ENCODE results near the gene ABI3.

DNA sequence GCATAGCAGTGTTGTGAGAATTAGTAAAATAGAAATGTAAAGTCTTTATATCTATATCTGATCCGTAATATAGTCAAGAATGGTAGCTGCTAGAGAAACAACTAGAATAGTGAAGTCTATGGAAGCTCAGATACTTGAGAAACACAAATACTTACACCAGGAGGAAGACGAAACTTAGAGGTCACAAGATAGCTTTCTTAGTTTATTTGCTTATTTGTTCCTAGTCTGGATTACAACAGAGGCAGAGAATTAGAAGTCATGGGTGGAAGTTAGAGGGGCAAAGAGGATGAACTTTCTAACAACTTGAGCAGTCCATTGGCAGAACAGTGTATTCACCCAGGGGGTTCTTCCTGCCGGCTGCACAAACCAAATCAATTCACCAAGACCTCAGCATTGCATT lies 14.0 kb upstream of the ABI3 start:
- TF ChIP-seq, protein P1, sequence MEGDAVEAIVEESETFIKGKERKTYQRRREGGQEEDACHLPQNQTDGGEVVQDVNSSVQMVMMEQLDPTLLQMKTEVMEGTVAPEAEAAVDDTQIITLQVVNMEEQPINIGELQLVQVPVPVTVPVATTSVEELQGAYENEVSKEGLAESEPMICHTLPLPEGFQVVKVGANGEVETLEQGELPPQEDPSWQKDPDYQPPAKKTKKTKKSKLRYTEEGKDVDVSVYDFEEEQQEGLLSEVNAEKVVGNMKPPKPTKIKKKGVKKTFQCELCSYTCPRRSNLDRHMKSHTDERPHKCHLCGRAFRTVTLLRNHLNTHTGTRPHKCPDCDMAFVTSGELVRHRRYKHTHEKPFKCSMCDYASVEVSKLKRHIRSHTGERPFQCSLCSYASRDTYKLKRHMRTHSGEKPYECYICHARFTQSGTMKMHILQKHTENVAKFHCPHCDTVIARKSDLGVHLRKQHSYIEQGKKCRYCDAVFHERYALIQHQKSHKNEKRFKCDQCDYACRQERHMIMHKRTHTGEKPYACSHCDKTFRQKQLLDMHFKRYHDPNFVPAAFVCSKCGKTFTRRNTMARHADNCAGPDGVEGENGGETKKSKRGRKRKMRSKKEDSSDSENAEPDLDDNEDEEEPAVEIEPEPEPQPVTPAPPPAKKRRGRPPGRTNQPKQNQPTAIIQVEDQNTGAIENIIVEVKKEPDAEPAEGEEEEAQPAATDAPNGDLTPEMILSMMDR (IDR thresholded peaks at IDR 0.05), result no peak
- no peak for TF ChIP-seq EZH2 (IDR thresholded peaks at IDR 0.05; ENCODE audit: borderline replicate concordance, insufficient read depth, low read depth, low read length, poor library complexity, severe bottlenecking)
